LNCaP clone FGC (cell line): ENCODE data around the gene DOK6.

Source experiments
- DNase-seq: peaks from one replicate; pipeline ENCODE4 v3.0.0-alpha.2; 2011; ENCODE audit warnings: low read depth
- H3K4me3 ChIP-seq: 2 replicates; pipeline ENCODE4 v1.5.1; 2011; ENCODE audit warnings: mild to moderate bottlenecking, low read depth, low read length, control low read depth
- TF ChIP-seq, protein P1 (sequence below): IDR thresholded peaks from 2 replicates; pipeline ENCODE4 v1.5.1; 2012; ENCODE audit warnings: mild to moderate bottlenecking; ENCODE audit not compliant: control insufficient read depth, insufficient read depth; ENCODE audit errors: extremely low read depth

DOK6 gene

DNA sequence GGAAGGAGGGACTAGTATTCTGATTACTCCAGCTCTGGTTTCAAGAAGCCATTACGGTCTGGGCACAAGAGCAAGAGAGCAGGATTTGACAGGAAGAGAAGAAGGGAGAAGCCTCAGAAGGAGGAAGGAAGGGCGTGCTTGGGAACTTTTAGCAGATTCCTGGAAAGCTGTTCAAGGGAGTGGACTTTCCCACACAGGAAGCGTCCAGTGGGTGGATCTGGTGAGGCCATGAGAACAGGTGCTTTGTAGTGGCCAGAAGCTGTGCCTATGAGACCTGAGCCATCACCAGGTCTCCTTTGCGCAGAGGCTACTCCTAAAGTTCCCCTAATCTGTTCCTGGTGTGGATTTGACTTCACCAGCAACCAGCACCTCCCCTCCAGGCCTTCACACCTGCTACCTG is 484.7 kb downstream of the DOK6 start:
- no peak for DNase-seq
- TF ChIP-seq, protein P1, sequence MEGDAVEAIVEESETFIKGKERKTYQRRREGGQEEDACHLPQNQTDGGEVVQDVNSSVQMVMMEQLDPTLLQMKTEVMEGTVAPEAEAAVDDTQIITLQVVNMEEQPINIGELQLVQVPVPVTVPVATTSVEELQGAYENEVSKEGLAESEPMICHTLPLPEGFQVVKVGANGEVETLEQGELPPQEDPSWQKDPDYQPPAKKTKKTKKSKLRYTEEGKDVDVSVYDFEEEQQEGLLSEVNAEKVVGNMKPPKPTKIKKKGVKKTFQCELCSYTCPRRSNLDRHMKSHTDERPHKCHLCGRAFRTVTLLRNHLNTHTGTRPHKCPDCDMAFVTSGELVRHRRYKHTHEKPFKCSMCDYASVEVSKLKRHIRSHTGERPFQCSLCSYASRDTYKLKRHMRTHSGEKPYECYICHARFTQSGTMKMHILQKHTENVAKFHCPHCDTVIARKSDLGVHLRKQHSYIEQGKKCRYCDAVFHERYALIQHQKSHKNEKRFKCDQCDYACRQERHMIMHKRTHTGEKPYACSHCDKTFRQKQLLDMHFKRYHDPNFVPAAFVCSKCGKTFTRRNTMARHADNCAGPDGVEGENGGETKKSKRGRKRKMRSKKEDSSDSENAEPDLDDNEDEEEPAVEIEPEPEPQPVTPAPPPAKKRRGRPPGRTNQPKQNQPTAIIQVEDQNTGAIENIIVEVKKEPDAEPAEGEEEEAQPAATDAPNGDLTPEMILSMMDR, result no peak
- H3K4me3 ChIP-seq, result no peak overlapping the region

DNA sequence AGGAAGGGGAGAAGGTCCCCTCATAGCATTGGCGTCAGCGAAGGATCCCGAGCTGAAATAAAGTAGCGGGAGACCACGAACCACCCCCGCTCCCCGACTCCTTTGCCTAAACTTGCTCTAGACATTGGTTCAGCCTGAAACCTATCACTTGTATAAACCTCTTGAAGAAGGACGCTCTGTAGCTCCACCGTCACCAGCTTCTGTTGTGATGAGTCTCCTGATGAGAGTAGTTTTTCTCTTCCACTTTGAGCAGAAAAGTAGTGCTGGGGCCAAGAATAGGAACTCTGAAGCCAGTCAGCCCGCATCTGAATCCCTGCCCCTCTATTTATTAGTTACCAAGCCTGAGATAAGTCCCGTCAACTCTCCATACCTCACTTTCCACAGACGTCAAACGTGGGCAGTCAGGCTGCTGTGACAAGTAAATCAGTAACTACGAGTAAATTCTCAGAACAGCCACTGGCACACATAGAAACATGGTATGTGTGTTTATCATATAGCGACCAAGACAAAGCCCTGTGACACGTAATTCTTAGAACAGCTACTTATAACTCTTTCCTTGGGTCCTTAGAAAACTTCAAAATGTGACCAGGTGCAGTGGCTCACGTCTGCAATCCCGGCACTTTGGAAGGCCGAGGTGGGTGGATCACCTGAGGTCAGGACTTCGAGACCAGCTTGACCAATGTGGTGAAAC is 485.3 kb downstream of the DOK6 start:
- no peak overlapping the region for H3K4me3 ChIP-seq
- DNase-seq, result no peak
- TF ChIP-seq, protein P1, result no peak

DNA sequence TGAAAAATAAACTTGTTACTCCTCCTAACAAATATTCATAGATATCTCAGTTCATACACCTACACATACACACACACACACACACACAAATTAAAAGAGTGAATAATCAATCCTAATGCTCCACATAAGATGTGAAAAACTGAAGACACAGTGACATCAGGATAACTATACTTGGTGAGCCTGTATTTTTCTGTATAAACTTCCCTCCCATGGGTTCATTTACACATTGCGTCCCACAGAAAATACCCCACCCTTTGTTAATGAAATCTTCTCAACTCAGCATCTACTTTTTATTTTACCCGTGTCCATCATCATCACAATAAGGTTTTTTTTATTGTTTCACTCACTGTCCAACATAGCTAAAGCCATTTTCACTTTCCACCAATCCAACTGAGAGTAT is 486.6 kb downstream of the DOK6 start:
- no peak for DNase-seq

DNA sequence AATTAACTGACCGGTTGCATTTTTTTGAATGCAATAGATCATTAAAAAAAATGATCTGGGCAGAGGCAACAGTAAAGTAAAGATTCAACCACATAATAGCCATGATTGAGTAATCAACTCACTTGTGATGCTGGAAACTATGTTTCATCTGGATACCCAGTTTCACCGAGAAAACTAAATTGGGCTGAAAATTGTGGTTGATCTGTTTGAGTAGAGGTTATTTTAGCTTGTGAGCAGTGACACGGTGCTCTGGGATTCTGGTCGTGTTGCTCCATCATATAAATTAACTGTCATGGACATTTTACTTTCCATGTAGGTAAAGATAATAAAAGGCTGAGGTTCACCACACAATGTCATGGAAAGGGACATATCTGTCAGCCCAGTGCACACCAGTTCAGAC is 488.3 kb downstream of the DOK6 start:
- no peak overlapping the region for H3K4me3 ChIP-seq
- TF ChIP-seq, protein P1, result no peak
- no peak for DNase-seq

More for the DNA sequence above, 486.6 kb downstream of the DOK6 start:
- H3K4me3 ChIP-seq, result no peak overlapping the region
- TF ChIP-seq, protein P1, result no peak

DNA sequence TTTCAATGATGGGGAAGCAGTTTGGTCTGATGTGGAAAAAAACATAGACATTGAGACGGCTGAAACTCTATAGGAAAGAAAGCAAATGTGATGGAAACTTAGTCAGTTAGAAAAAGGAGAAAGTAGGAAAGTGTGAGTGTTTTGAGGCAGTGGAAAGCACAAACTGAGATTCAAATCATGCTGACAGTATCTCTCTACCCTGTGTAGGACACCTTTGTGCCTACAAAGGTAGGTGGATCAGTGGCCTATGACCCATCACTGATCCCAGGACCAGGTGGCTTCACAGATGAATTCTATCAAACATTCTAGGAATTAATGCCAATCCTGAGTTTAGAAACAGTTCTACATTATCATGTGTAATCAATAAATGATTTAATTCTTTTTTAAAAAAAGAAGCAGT is 489.9 kb downstream of the DOK6 start:
- TF ChIP-seq, protein P1, result no peak
- no peak overlapping the region for H3K4me3 ChIP-seq
- DNase-seq, result no peak

DNA sequence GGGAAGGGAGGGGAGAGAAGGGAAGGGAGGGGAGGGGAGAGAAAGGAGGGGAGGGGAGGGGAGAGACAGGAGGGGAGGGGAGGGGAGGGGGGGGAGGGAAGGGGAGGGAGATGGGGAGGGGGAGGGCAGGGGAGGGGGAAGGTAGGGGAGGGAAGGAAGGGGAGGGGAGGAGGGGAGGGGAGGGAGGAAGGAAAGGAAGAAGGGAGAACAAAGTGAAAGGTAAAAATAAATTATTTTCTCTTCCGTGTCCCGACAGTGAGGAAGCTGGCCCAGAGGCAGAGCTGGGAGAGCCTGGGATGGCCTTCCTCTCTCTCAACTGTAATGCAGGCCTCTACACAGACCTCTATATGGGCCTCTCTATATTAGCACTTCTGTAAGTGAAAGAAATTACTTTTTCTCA is 493.8 kb downstream of the DOK6 start:
- DNase-seq, result no peak
- TF ChIP-seq, protein P1, result no peak
- H3K4me3 ChIP-seq, result no peak overlapping the region
